ENCODE data around the gene TBC1D9.
"Not testable (repeated sequence)": the region's sequence is repeated elsewhere in the genome, so short reads cannot be mapped to it uniquely, and the experiment has no call there.

Gene TBC1D9

GRCh38 chr4:140750470-140750869, 5.7 kb downstream of the TBC1D9 start:
- Histone ChIP-seq H3K9ac (ENCODE audit: insufficient read length) (no peak overlapping the region), H3K36me3 (ENCODE audit: insufficient read depth, low read length) (peaks cover 57% of the 10 kb centered on the region), H3K4me3 (no peak overlapping the region), H3K27ac (no peak overlapping the region), H3K9me3 (ENCODE audit: low read depth, low read length) (0 out of 2 replicates have a peak, but pooled peaks cover 5% of the 10 kb centered on the region)
- TF ChIP-seq POLR2AphosphoS5 (IDR thresholded peaks at IDR 0.05; ENCODE audit: borderline replicate concordance, low read depth, low read length) (no peak), FOXP2 (optimal IDR thresholded peaks at IDR 0.05; ENCODE audit: control extremely low read depth, extremely low read length, insufficient read depth) (no peak), EZH2 (IDR thresholded peaks at IDR 0.05) (no peak)
- no peak for DNase-seq (ENCODE audit: low read depth, low spot score)

- H3K4me3 ChIP-seq: no peak overlapping the region
- H3K9me3 ChIP-seq (ENCODE audit: low read depth, low read length): 0 out of 2 replicates have a peak, but pooled peaks cover 5% of the 10 kb centered on the region
- H3K9ac ChIP-seq (ENCODE audit: insufficient read length): no peak overlapping the region
- DNase-seq (ENCODE audit: low read depth, low spot score): no peak
- H3K36me3 ChIP-seq (ENCODE audit: insufficient read depth, low read length): peaks cover 46% of the 10 kb centered on the region
- no peak overlapping the region for H3K27ac ChIP-seq
- TF ChIP-seq FOXP2 (optimal IDR thresholded peaks at IDR 0.05; ENCODE audit: control extremely low read depth, extremely low read length, insufficient read depth): no peak
- TF ChIP-seq POLR2AphosphoS5 (IDR thresholded peaks at IDR 0.05; ENCODE audit: borderline replicate concordance, low read depth, low read length): no peak
- no peak for TF ChIP-seq EZH2 (IDR thresholded peaks at IDR 0.05)
Measured at GRCh38 chr4:140748171-140748570, 8.0 kb downstream of the TBC1D9 start.

- peaks cover 33% of the 10 kb centered on the region for H3K36me3 ChIP-seq (ENCODE audit: insufficient read depth, low read length)
- not testable (repeated sequence) for H3K9ac ChIP-seq (ENCODE audit: insufficient read length); DNase-seq (ENCODE audit: low read depth, low spot score); H3K9me3 ChIP-seq (ENCODE audit: low read depth, low read length); H3K27ac ChIP-seq; H3K4me3 ChIP-seq
Measured at GRCh38 chr4:140746546-140746945, 9.6 kb downstream of the TBC1D9 start.

GRCh38 chr4:140744421-140744820, 11.8 kb downstream of the TBC1D9 start:
- H3K27ac ChIP-seq: no peak overlapping the region
- no peak overlapping the region for H3K4me3 ChIP-seq
- TF ChIP-seq EZH2 (IDR thresholded peaks at IDR 0.05) (no peak), FOXP2 (optimal IDR thresholded peaks at IDR 0.05; ENCODE audit: control extremely low read depth, extremely low read length, insufficient read depth) (no peak), POLR2AphosphoS5 (IDR thresholded peaks at IDR 0.05; ENCODE audit: borderline replicate concordance, low read depth, low read length) (no peak)
- H3K9me3 ChIP-seq (ENCODE audit: low read depth, low read length): 0 out of 2 replicates have a peak, but pooled peaks cover 5% of the 10 kb centered on the region
- peaks cover 21% of the 10 kb centered on the region for H3K36me3 ChIP-seq (ENCODE audit: insufficient read depth, low read length)
- no peak overlapping the region for H3K9ac ChIP-seq (ENCODE audit: insufficient read length)
- DNase-seq (ENCODE audit: low read depth, low spot score): no peak

GRCh38 chr4:140743194-140743931, 12.8 kb downstream of the TBC1D9 start:
- H3K27ac ChIP-seq: peak overlapping the region; percentile 52; the same call in 1 of the 2 replicates
- 0 out of 2 replicates have a peak, but pooled peaks cover 5% of the 10 kb centered on the region for H3K9me3 ChIP-seq (ENCODE audit: low read depth, low read length)
- H3K36me3 ChIP-seq (ENCODE audit: insufficient read depth, low read length): peaks cover 13% of the 10 kb centered on the region
- peak overlapping the region; percentile 37; the same call in 1 of the 2 replicates for H3K4me3 ChIP-seq
- no peak for DNase-seq (ENCODE audit: low read depth, low spot score)
- H3K9ac ChIP-seq (ENCODE audit: insufficient read length): no peak overlapping the region
- TF ChIP-seq POLR2AphosphoS5 (IDR thresholded peaks at IDR 0.05; ENCODE audit: borderline replicate concordance, low read depth, low read length): no peak
- TF ChIP-seq FOXP2 (optimal IDR thresholded peaks at IDR 0.05; ENCODE audit: control extremely low read depth, extremely low read length, insufficient read depth): no peak
- no peak for TF ChIP-seq EZH2 (IDR thresholded peaks at IDR 0.05)

GRCh38 chr4:140742838-140743193, 13.4 kb downstream of the TBC1D9 start:
- Histone ChIP-seq H3K36me3 (ENCODE audit: insufficient read depth, low read length) (peaks cover 11% of the 10 kb centered on the region), H3K4me3 (no peak overlapping the region), H3K9ac (ENCODE audit: insufficient read length) (no peak overlapping the region), H3K9me3 (ENCODE audit: low read depth, low read length) (0 out of 2 replicates have a peak, but pooled peaks cover 4% of the 10 kb centered on the region), H3K27ac (peak overlapping the region; percentile 52; the same call in 1 of the 2 replicates)
- DNase-seq (ENCODE audit: low read depth, low spot score): no peak
- TF ChIP-seq POLR2AphosphoS5 (IDR thresholded peaks at IDR 0.05; ENCODE audit: borderline replicate concordance, low read depth, low read length) (no peak), FOXP2 (optimal IDR thresholded peaks at IDR 0.05; ENCODE audit: control extremely low read depth, extremely low read length, insufficient read depth) (no peak), EZH2 (IDR thresholded peaks at IDR 0.05) (no peak)

- Histone ChIP-seq H3K4me3 (no peak overlapping the region), H3K9me3 (ENCODE audit: low read depth, low read length) (no peaks in the 10 kb centered on the region), H3K36me3 (ENCODE audit: insufficient read depth, low read length) (peaks cover 4% of the 10 kb centered on the region; the same call in 1 of the 2 replicates), H3K27ac (peak overlapping the region; percentile 52; the same call in 1 of the 2 replicates), H3K9ac (ENCODE audit: insufficient read length) (no peak overlapping the region)
- TF ChIP-seq POLR2AphosphoS5 (IDR thresholded peaks at IDR 0.05; ENCODE audit: borderline replicate concordance, low read depth, low read length) (no peak), EZH2 (IDR thresholded peaks at IDR 0.05) (no peak), FOXP2 (optimal IDR thresholded peaks at IDR 0.05; ENCODE audit: control extremely low read depth, extremely low read length, insufficient read depth) (no peak)
- no peak for DNase-seq (ENCODE audit: low read depth, low spot score)
Measured at GRCh38 chr4:140740906-140741670, 15.1 kb downstream of the TBC1D9 start.

GRCh38 chr4:140740422-140740821, 15.8 kb downstream of the TBC1D9 start:
- no peak for DNase-seq (ENCODE audit: low read depth, low spot score)
- Histone ChIP-seq H3K4me3 (no peak overlapping the region), H3K27ac (peak overlapping the region; percentile 52), H3K9me3 (ENCODE audit: low read depth, low read length) (no peaks in the 10 kb centered on the region), H3K36me3 (ENCODE audit: insufficient read depth, low read length) (peaks cover 4% of the 10 kb centered on the region; the same call in 1 of the 2 replicates), H3K9ac (ENCODE audit: insufficient read length) (no peak overlapping the region)
- no peak for TF ChIP-seq EZH2 (IDR thresholded peaks at IDR 0.05)
- no peak for TF ChIP-seq POLR2AphosphoS5 (IDR thresholded peaks at IDR 0.05; ENCODE audit: borderline replicate concordance, low read depth, low read length)
- no peak for TF ChIP-seq FOXP2 (optimal IDR thresholded peaks at IDR 0.05; ENCODE audit: control extremely low read depth, extremely low read length, insufficient read depth)
